Stomach (tissue), 4 donors: ENCODE measurements around the gene PTN.

Experiments
- EP300 ChIP-seq: sonication (generic); formaldehyde crosslinking; IDR thresholded peaks from one replicate; pipeline ENCODE4 v1.6.1; 2017; ENCODE audit warnings: antibody characterized with exemption
- POLR2AphosphoS5 ChIP-seq, 3 donors: sonication (generic); formaldehyde crosslinking; IDR thresholded peaks; one replicate each; pipeline ENCODE4 v1.6.1; 2016; ENCODE audit warnings: antibody characterized with exemption in 3 of 3
- TF ChIP-seq, protein P1 (sequence below), 7 experiments: fragments of 450-650 bp in 4 of 7; fragments of 200-600 bp in 3 of 7; sonication (generic) in 3 of 7; IDR thresholded peaks; one replicate each; pipeline ENCODE4 v1.5.1; 2016 to 2019; ENCODE audit warnings: antibody characterized with exemption in 7 of 7, control low read depth in 2 of 7, mild to moderate bottlenecking in 1 of 7

- TF ChIP-seq POLR2AphosphoS5 (IDR thresholded peaks at IDR 0.05), result no peak
- TF ChIP-seq, protein P1, sequence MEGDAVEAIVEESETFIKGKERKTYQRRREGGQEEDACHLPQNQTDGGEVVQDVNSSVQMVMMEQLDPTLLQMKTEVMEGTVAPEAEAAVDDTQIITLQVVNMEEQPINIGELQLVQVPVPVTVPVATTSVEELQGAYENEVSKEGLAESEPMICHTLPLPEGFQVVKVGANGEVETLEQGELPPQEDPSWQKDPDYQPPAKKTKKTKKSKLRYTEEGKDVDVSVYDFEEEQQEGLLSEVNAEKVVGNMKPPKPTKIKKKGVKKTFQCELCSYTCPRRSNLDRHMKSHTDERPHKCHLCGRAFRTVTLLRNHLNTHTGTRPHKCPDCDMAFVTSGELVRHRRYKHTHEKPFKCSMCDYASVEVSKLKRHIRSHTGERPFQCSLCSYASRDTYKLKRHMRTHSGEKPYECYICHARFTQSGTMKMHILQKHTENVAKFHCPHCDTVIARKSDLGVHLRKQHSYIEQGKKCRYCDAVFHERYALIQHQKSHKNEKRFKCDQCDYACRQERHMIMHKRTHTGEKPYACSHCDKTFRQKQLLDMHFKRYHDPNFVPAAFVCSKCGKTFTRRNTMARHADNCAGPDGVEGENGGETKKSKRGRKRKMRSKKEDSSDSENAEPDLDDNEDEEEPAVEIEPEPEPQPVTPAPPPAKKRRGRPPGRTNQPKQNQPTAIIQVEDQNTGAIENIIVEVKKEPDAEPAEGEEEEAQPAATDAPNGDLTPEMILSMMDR (IDR thresholded peaks at IDR 0.05), result no peak
- no peak for TF ChIP-seq EP300
Observed at GRCh38 chr7:137302081-137302480, 41.5 kb downstream of the PTN start.
